ENCODE data around the gene IFTAP. TPM values are rescaled to one million over a fixed set of nuclear protein-coding genes. Genes with fewer than 3 reads are reported as not detected.

IFTAP gene
- total RNA-seq, 4 donors from 2014 or later = 22.1 to 35.3 (median 29.5) TPM

DNA sequence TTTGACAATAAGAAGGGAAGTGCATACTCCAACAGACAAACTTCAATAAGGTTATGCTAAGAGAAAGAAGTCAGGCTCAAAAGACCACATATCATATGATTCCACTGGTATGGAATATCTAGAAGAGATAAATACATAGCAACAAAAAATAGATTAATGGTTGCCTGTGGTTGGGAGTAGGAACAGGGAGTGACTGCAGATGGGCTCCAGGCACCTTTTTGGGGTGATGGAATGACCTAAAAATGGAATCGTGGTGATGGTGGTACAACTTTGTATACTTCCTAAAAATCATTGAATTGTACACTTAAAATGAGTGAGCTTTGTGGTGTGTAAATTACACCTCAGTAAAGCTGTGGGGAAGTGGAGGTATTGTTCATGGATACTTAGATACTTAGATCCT, 32.7 kb downstream of the IFTAP start:
- Histone ChIP-seq H3K9me3 (no peaks in the 10 kb centered on the region), H3K27ac (no peak overlapping the region), H3K27me3 (no peaks in the 10 kb centered on the region), H3K4me1 (peaks cover 0 to 5% of the 10 kb centered on the region in 2 donors), H3K4me3 (no peak overlapping the region), H3K36me3 (no peaks in the 10 kb centered on the region)
- TF ChIP-seq, protein P1, sequence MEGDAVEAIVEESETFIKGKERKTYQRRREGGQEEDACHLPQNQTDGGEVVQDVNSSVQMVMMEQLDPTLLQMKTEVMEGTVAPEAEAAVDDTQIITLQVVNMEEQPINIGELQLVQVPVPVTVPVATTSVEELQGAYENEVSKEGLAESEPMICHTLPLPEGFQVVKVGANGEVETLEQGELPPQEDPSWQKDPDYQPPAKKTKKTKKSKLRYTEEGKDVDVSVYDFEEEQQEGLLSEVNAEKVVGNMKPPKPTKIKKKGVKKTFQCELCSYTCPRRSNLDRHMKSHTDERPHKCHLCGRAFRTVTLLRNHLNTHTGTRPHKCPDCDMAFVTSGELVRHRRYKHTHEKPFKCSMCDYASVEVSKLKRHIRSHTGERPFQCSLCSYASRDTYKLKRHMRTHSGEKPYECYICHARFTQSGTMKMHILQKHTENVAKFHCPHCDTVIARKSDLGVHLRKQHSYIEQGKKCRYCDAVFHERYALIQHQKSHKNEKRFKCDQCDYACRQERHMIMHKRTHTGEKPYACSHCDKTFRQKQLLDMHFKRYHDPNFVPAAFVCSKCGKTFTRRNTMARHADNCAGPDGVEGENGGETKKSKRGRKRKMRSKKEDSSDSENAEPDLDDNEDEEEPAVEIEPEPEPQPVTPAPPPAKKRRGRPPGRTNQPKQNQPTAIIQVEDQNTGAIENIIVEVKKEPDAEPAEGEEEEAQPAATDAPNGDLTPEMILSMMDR (IDR thresholded peaks at IDR 0.05 in 4 of 5, conservative IDR thresholded peaks at IDR 0.05 in 1 of 5) = no peak
- no peak for TF ChIP-seq POLR2A (IDR thresholded peaks at IDR 0.05)
- intact Hi-C loops (cut with DNase I; ENCODE audit: low total_unique reads) = no loop called here
- DNase-seq (no peak), ATAC-seq (no peak)
- in situ Hi-C loops (cut with MboI; ENCODE audit: low sequenced_read_pairs in 4 of 4) = no loop called here

GRCh38 chr11:36627471-36627870, 33.2 kb downstream of the IFTAP start:
- Histone ChIP-seq H3K27me3 (no peaks in the 10 kb centered on the region), H3K4me1 (peaks cover 0 to 5% of the 10 kb centered on the region in 2 donors), H3K4me3 (no peak overlapping the region), H3K36me3 (no peaks in the 10 kb centered on the region), H3K27ac (no peak overlapping the region), H3K9me3 (no peaks in the 10 kb centered on the region)
- TF ChIP-seq, protein P1 (IDR thresholded peaks at IDR 0.05 in 4 of 5, conservative IDR thresholded peaks at IDR 0.05 in 1 of 5) = no peak
- no peak for TF ChIP-seq POLR2A (IDR thresholded peaks at IDR 0.05)
- DNase-seq (no peak), ATAC-seq (no peak)
- intact Hi-C loops (cut with DNase I; ENCODE audit: low total_unique reads) (no loop called here), in situ Hi-C loops (cut with MboI; ENCODE audit: low sequenced_read_pairs in 4 of 4) (no loop called here)

DNA sequence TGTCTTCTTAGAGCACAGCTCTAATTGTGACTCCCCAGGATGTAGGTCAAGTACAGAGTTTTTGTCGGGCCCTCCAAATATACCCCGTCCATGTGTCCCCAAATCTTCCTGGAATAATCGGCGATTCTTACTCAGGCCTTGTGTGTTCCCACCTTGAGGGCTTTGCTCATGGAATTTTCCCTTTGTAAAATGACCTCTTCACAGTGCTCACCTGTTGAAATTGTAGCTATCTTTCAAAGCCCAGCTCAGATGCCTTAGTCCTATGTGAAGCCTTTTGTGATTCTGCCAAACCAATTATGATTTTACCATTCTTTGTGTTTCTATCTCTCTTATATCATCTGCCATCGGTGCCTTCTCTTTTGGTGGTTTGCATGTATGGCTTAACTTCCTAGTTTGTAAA, 33.8 kb downstream of the IFTAP start:
- Histone ChIP-seq H3K27me3 (no peaks in the 10 kb centered on the region), H3K36me3 (no peaks in the 10 kb centered on the region), H3K27ac (no peak overlapping the region), H3K9me3 (no peaks in the 10 kb centered on the region), H3K4me3 (no peak overlapping the region), H3K4me1 (peaks cover 0 to 5% of the 10 kb centered on the region in 2 donors)
- in situ Hi-C loops (cut with MboI; ENCODE audit: low sequenced_read_pairs in 4 of 4) (no loop called here), intact Hi-C loops (cut with DNase I; ENCODE audit: low total_unique reads) (no loop called here)
- ATAC-seq (no peak), DNase-seq (no peak)
- TF ChIP-seq, protein P1 (IDR thresholded peaks at IDR 0.05 in 4 of 5, conservative IDR thresholded peaks at IDR 0.05 in 1 of 5) = no peak
- no peak for TF ChIP-seq POLR2A (IDR thresholded peaks at IDR 0.05)

- no peak overlapping the region for H3K27ac ChIP-seq
- DNase-seq (no peak), ATAC-seq (no peak)
- H3K27me3 ChIP-seq = no peaks in the 10 kb centered on the region
- peaks cover 0 to 5% of the 10 kb centered on the region in 2 donors for H3K4me1 ChIP-seq
- H3K4me3 ChIP-seq = no peak overlapping the region
- in situ Hi-C loops (cut with MboI; ENCODE audit: low sequenced_read_pairs in 4 of 4) = no loop called here
- intact Hi-C loops (cut with DNase I; ENCODE audit: low total_unique reads) = no loop called here
- TF ChIP-seq, protein P1 (IDR thresholded peaks at IDR 0.05 in 4 of 5, conservative IDR thresholded peaks at IDR 0.05 in 1 of 5) = no peak
- no peak for TF ChIP-seq POLR2A (IDR thresholded peaks at IDR 0.05)
- H3K36me3 ChIP-seq = no peaks in the 10 kb centered on the region
- H3K9me3 ChIP-seq = no peaks in the 10 kb centered on the region
Observed at GRCh38 chr11:36628765-36629244, 34.5 kb downstream of the IFTAP start.

GRCh38 chr11:36631774-36632173, 37.5 kb downstream of the IFTAP start:
- Histone ChIP-seq H3K4me1 (peaks cover 0 to 5% of the 10 kb centered on the region in 2 donors), H3K9me3 (no peaks in the 10 kb centered on the region), H3K4me3 (no peak overlapping the region), H3K27ac (no peak overlapping the region), H3K36me3 (no peaks in the 10 kb centered on the region), H3K27me3 (no peaks in the 10 kb centered on the region)
- intact Hi-C loops (cut with DNase I; ENCODE audit: low total_unique reads) (no loop called here), in situ Hi-C loops (cut with MboI; ENCODE audit: low sequenced_read_pairs in 4 of 4) (no loop called here)
- no peak for DNase-seq
- TF ChIP-seq, protein P1 (IDR thresholded peaks at IDR 0.05 in 4 of 5, conservative IDR thresholded peaks at IDR 0.05 in 1 of 5) = no peak
- TF ChIP-seq POLR2A (IDR thresholded peaks at IDR 0.05) = no peak
- no peak for ATAC-seq

Data from gastrocnemius medialis (tissue), 4 donors.